GM21529 (cell line): ENCODE data around the gene PHF2.

Experiments used
- ATAC-seq: cut with Tn5 transposase; IDR thresholded peaks from one replicate; pipeline ENCODE4 v1.9.1; 2021; ENCODE audit not compliant: unreplicated experiment

PHF2 gene

GRCh38 chr9:93585695-93586094 lies 9.3 kb downstream of the PHF2 start:
- ATAC-seq, result no peak

DNA sequence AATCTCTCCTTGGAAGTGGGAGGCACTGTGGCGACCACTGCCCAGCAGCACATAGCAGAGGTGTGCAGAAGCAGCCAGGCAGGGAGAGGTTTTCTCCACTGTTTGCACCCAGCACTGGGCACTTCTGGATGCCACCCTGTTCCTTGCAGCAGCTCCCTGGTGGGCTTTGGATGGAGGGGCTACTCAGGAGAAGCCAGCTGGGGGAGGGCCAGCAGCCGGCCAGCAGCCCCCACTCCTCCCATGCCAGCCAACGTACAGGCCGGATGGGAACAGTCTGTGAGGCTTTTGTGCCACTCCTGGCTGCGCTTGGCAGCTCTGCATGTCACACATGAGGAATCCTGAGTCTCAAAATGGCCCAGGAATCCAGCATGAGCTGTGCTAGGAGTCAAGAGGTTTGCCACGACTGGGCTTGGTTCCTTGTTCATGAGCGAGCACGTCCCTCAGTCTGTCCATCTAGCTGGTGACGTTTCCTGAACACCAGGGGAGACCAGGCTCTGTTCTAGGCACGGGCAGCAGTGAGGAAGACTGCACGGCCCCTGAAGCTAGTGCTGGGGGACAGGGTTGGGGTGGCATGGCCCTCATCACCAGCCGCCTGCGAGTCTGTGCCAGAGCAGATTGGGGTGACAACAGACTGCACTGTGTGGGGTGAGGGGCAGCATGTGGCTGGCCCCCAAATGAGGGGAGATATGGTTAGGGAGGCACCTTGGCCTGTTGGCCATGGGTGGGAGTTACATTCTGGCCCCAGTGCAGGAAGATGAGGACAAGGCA lies 10.1 kb downstream of the PHF2 start:
- ATAC-seq, result no peak

DNA sequence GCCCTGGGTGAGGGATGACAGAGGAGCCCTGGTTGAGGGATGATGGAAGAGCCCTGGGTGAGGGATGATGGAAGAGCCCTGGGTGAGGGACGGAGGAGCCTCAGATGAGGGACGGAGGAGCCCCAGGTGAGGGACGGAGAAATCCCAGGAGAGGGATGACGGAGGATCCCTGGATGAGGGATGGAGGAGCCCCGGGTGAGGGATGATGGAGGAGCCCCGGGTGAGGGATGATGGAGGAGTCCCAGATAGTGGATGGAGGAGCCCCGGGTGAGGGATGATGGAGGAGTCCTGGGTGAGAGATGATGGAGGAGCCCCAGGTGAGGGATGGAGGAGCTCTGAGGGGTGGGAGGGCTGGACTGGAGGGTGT lies 10.9 kb downstream of the PHF2 start:
- no peak for ATAC-seq

GRCh38 chr9:93587651-93588347 lies 11.4 kb downstream of the PHF2 start:
- ATAC-seq, result no peak

GRCh38 chr9:93588641-93589609 lies 12.5 kb downstream of the PHF2 start:
- ATAC-seq, result no peak

DNA sequence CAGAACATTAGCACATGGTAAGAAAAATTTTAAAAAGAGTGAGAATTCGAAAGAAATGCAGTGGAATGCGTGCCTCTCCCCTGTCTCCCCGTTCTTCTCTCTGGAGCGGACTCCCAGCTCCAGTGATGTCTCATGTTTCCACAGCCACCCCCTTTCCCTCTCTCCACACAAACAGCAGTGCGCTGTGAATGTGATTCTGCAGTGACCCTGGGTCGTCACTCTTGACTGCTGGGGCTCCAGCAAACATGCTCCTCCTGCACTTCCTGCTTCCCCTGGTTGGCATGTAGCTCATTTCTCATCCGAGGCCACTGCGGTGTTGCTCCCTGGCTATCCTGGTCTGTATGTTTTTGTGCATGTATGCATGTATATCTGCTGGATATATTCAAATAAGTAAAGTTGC lies 13.3 kb downstream of the PHF2 start:
- no peak for ATAC-seq

- ATAC-seq, result no peak
Measured at GRCh38 chr9:93590609-93591234, 14.3 kb downstream of the PHF2 start.

DNA sequence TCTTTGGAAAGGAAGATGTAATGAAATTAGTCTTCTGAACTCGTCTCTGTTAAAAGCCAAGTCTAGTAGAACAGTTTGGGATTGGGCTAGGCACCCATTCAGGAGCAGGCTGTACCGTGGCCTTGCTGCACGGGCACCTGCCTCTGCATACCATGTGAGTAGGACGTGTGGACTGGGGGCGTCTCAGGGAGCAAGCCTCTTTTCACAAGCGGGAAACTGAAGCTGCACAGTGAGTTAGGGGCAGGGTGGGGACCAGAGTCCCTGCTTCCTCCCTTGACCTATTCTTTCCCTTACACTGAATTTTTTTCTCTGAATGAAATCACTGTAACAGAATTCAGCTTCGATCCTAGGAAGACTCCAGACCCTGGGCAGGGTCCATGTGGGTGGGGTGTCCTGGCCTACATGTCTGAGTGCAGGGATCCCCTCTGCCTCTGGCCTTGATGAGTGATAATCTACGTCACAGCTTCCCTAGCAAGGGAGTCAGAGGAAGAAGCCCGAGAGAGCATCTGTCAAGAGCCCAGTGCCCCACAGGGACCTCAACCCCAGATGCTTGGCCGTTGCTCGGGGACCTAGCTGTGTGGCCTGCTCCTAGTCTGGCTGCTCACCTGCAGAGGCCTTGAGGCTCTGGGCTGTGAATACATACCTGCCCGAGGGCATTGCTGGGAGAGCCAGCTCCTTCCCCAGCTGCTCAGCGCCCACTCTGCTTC lies 15.1 kb downstream of the PHF2 start:
- no peak for ATAC-seq

DNA sequence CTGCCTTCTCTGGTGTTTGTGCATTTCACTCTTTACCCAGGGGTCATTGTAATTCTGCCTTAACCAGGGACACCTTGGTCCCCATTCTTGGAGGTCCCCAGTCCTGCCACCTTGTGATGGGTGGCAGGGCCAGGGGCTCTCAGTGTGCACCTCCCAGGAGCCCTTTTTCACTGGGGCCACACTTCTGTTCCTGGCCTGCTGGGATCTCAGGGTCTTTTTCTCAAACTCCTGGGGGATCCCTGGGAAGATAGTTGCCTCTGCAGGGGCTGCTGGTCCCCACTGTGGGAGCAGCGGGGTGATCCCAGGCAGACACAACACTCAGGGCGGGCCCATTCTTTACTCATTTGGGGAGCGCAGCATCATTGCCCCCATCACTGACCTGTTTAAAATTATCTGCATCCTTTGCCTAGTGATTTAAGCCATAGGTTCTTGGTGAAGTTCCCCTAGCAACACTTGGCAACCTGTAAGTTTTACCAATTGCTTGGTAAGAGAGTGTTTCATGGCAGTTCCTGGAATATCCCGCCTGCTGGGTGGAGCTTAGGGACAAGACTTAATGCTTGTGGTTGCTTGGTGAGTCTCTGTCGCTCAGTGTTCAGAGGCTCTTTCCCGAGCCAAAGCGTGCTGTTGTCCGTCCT lies 15.7 kb downstream of the PHF2 start:
- no peak for ATAC-seq

DNA sequence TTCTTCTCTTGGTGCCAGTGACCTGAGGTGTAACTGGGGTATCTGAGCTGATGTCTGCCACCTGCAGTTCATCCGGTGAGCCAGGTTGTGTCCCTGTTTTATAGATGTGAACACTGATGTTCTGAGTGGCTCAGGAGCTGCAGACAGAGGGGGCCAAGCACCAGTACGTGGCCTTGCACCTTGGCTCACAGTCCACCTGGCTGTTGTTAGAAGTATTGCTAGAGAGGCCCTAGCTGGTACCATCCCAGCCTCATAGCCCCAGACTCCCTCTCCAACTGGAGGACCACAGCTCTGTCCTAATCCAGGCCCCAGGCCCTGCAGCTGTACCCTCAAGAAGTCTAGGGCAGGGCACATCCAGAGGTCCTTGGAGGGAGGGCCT lies 16.2 kb downstream of the PHF2 start:
- ATAC-seq, result no peak

DNA sequence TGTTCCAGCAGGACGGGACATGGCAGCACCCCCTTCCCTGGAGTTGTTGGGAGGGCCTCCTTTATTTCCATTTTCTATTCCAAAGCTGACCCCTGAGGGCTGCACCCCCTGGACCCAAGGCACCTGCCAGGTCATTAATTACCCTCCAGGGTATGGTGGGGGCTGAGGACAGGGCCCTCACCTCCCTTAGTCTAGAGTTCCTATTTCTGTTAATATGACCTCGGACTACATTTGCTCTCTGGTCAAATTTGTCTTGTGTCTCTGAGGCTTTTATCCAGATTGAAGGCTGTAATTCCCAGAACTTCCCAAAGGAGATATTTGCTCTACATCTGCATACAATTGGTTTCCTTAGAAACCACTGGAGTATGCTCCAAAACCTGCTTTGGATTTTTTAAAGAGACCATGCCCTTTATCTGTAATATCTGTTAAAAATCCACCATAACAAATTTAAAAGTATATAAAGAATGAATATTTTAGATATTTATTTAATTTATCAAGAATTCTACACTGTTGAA lies 16.8 kb downstream of the PHF2 start:
- ATAC-seq, result no peak

GRCh38 chr9:93594041-93594756 lies 17.8 kb downstream of the PHF2 start:
- ATAC-seq, result no peak

- no peak for ATAC-seq
Measured at GRCh38 chr9:93595461-93595860, 19.1 kb downstream of the PHF2 start.

GRCh38 chr9:93595861-93596365 lies 19.5 kb downstream of the PHF2 start:
- no peak for ATAC-seq

DNA sequence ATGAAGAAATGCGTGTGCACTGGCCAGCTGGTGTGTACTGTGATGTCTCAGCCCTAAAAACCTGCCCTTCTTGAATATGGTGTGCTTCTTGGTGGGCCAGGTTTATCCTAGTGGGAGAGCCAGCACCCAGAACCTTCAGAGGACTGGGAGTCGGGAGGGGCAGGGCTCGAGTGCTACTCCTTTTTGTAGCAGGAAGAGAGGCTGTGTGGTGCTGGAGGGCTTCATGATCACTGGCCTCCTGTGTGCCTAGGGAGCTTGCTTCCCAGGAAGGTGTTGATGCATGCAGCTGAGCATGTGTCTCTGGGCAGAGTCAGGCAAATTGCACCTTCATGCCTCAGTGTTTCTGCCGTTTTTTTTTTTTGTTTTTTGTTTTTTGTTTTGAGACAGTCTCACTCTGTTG lies 20.0 kb downstream of the PHF2 start:
- ATAC-seq, result no peak

DNA sequence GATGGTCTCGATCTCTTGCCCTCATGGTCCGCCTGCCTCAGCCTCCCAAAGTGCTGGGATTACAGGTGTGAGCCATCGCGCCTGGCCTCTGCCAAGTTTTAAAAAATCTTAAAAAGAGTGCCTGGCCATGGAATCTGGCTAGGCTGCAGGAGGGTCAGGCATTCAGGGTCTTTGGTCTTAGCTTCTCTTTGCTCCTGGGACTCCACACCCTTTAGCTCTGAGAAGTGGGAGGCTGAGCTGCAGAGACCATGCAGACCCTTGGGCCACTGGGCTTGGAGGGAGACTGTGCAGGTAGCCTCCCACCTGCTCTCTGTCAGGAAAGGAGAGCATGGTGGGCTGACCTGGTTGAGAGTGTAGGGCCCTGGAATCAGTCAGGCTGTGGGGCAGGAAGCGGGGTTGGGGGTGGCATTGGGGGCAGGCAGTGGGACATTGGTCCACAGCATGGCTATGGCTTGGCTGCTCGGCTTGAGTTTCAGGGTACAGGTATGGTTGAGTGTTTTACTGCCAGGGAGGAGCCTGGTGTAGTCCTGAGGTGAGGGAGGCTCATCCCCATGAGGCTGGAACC lies 20.8 kb downstream of the PHF2 start:
- no peak for ATAC-seq

GRCh38 chr9:93597871-93598646 lies 21.7 kb downstream of the PHF2 start:
- no peak for ATAC-seq
